GM11168 (cell line): ENCODE data around the gene UBA52.
"Not testable (repeated sequence)": the region's sequence is repeated elsewhere in the genome, so short reads cannot be mapped to it uniquely, and the experiment has no call there.

ENCODE experiments used
- in situ Hi-C: fragments of 300-500 bp; cut with MboI; formaldehyde crosslinking; loops from one replicate; pipeline ENCODE4 v1.12.0; 2022; ENCODE audit warnings: low sequenced_read_pairs; ENCODE audit not compliant: unreplicated experiment

Gene UBA52

GRCh38 chr19:18571564-18572344, at the start of gene UBA52:
Gene UBA52 (plus strand): TSS chr19:18571857. CDS start chr19:18573301, 1,444 bp downstream.
- in situ Hi-C loops = no loop called here

- in situ Hi-C loops = no loop called here
Observed at GRCh38 chr19:18522124-18522861, 49.4 kb upstream of the UBA52 start.

- in situ Hi-C loops = not testable (repeated sequence)
Observed at GRCh38 chr19:18522862-18523440, 48.7 kb upstream of the UBA52 start.

GRCh38 chr19:18523841-18524240, 47.8 kb upstream of the UBA52 start:
- in situ Hi-C loops = no loop called here

- in situ Hi-C loops = no loop called here
Observed at GRCh38 chr19:18526316-18526715, 45.3 kb upstream of the UBA52 start.

- in situ Hi-C loops = no loop called here
Observed at GRCh38 chr19:18529782-18530181, 41.9 kb upstream of the UBA52 start.

- in situ Hi-C loops = no loop called here
Observed at GRCh38 chr19:18531485-18531884, 40.2 kb upstream of the UBA52 start.

- in situ Hi-C loops = no loop called here
Observed at GRCh38 chr19:18532168-18532890, 39.3 kb upstream of the UBA52 start.

- in situ Hi-C loops = no loop called here
Observed at GRCh38 chr19:18533058-18533457, 38.6 kb upstream of the UBA52 start.

GRCh38 chr19:18536475-18536874, 35.2 kb upstream of the UBA52 start:
- in situ Hi-C loops = no loop called here

GRCh38 chr19:18537431-18537830, 34.2 kb upstream of the UBA52 start:
- in situ Hi-C loops = no loop called here

- in situ Hi-C loops = no loop called here
Observed at GRCh38 chr19:18538115-18538514, 33.5 kb upstream of the UBA52 start.

- in situ Hi-C loops = no loop called here
Observed at GRCh38 chr19:18539372-18539771, 32.3 kb upstream of the UBA52 start.

- in situ Hi-C loops = not testable (repeated sequence)
Observed at GRCh38 chr19:18540200-18540599, 31.5 kb upstream of the UBA52 start.

- in situ Hi-C loops = no loop called here
Observed at GRCh38 chr19:18541258-18541991, 30.2 kb upstream of the UBA52 start.

- in situ Hi-C loops = no loop called here
Observed at GRCh38 chr19:18541992-18542940, 29.4 kb upstream of the UBA52 start.

GRCh38 chr19:18542941-18543813, 28.5 kb upstream of the UBA52 start, which contains the start of gene FKBP8:
Gene FKBP8 (minus strand): TSS chr19:18543573. CDS start chr19:18541970, 1,603 bp downstream.
- in situ Hi-C loops = no loop called here
